Effector CD4-positive, alpha-beta T cell (primary cell): ENCODE data around the gene MAJIN.

Experiments used
- DNase-seq: peaks from one replicate; pipeline ENCODE4 v3.0.0-alpha.2; 2020

Gene MAJIN

DNA sequence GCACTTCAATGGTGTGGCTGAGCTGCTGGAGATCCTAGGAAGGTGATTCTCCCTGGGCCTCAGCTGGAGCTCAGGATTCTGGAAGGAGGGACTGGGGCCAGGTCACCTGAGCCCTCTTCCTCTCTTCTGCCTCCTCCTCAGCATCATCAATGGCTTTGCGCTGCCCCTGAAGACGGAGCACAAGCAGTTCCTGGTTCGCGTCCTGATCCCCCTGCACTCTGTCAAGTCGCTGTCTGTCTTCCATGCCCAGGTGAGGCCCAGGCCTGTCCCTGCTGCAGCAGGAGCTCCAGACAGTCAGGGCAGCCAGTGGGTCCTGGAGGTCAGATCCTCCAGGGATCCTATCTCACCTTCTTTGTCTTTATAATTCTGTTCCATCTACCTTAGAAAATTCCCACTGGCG, 41.6 kb downstream of the MAJIN start:
- no peak for DNase-seq

DNA sequence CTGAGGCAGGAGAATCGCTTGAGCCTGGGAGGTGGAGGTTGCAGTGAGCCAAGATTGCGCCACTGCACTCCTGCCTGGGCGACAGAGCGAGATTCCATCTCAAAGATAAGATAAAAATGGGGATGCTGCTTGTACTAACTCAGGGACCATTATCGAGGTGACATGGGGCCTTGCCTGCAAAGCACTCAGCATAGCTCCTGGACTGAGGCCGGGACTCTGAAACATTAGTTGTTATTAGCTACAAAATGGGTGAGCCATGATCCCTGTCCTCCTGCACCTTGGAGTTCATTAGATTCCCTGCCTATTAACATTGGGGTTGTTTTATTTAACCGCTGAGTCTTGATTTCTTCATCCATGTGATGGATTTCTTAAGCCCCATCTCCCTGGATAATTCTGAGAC, 42.3 kb downstream of the MAJIN start:
- no peak for DNase-seq

DNA sequence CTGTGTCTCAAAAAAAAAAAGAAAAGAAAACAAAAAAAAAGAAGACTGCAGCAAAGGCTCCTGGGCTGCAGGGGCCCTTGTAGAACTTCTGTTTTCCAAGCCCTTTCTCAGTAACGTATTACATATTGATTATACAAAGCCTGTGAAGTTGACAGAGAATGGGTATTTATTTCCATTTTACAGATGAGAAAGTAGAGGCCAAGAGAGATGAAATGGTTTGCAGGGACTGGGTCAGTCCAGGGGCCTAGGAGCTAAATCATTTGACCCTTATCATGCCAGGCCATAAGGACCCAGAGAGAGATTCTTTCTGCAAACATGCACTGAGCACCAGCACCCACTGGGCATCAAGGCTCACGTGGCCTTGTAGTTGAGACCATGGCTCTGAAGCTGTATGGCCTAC, 43.0 kb downstream of the MAJIN start:
- no peak for DNase-seq

DNA sequence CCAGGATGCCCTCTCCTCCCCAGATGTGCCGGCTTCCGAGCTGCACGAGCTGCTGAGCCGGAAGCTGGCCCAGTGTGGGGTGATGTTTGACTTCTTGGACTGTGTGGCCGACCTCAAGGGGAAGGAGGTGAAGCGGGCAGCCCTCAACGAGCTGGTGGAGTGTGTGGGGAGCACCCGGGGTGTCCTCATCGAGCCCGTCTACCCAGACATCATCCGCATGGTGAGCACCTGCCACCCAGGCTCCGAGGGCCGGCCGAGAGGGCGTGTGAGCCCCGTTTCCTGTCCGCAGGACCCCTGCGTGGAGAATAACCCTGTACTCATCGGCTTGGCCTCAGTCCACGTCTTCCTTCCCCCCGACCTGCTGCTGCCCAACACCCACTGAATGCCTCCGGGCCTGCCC, 45.2 kb downstream of the MAJIN start:
- no peak for DNase-seq

DNA sequence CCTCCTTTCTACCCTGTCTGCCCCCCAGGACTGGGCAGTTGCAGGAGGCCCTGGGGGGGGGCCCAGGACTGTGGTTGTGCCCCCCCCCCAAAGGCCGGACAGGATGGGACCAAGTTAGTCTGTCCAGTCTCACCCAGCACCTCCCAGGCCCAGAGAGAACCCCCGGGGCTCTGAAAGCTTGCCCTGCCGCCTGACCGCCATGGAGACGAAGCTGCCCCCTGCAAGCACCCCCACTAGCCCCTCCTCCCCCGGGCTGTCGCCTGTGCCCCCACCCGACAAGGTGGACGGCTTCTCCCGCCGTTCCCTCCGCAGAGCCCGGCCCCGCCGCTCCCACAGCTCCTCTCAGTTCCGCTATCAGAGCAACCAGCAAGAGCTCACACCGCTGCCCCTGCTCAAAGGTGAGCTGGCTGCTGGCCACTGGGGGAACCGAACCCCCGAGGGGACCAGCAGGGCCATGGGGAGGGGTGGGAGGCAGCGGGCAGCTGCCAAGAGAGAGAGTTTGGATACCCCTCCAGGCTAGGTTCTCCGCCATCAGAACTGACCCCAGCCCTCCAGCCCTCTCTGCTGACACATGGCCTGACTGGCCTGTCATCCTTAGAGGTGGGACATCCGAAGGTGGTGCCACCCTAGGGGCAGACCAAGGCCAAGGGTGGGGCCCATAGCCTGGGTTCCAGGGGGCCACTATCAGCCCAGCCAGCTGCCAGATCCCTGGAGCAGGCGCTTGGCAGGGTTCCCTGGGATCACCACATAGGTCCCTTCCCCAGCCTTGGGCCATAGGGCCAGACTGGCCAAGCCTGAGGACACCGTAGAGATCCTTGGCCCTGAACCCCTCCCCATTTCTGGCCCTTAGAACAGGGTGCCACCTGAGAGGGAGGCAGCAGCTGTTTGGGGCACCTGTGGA, 46.1 kb downstream of the MAJIN start:
- no peak for DNase-seq

DNA sequence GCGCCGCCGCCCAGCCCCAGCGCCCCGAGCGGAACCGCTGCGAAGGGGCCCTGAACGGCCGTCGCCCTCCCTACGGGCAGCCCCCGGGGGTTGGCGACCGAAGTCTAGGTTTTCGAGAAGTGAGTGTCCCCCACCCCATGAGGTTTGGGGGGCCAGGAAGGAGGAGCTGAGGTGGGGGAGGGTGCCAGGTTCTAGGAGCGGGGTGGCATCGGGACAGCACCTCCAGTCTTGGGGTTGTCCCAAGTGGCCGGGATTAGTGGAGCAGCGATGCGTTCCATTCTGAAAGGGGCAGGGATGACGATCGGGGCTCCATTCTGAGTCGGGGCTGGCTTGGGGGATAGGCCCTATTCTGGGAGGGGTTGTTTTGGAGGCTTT, 47.0 kb downstream of the MAJIN start:
- no peak for DNase-seq

DNA sequence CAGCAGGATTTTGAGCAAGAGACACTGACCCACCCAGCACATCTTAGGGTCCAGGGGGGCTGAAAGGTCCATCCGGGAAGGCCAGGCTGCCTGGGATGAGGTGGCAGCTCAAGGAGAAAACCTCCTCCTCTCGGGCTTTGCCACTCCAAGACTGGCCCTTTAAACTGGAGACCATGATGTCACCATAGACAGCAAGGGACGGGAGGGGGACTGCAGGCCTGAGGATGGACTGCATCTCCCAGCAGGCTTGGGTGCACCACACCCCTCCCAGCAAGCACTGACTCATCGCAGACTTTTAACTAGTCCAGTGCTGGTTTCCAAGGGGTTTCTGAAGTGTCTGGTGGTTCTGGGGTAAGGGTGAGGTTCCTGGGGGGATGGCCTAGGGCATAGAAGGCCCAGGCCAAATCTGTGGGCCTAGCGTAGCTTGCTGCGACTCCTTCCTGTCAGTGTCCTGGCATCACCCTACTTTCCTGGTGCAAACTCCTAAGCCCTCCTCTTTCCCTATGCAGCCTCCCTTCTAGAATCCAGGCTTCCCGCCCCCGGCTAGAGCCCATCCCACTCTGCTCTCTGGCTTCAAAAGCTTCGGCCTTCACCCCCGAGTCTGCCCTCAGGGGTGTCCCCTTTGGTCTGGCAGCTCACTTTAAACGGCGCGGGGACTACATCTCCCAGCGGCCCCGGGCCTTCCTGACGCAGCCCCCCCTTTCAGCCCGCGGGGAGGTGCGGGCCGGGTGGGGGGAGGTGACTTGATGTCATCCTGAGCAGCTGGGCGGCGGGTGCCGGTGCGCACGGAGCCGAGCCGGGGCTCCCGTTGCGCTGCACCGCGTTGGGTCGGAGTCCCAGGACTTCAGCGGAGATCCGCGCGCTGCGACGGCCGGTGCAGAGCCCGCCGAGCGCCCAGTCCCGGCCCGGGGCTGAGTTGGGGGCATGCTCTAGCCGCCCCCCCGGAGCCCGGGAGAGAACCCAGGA, 47.7 kb downstream of the MAJIN start, which contains the start of gene PPP2R5B:
TSS of gene PPP2R5B (plus strand) at position 746 of the 966 bp plus-strand sequence. CDS start 1,046 bp downstream, outside the sequence.
- DNase-seq, result peak; percentile 92

DNA sequence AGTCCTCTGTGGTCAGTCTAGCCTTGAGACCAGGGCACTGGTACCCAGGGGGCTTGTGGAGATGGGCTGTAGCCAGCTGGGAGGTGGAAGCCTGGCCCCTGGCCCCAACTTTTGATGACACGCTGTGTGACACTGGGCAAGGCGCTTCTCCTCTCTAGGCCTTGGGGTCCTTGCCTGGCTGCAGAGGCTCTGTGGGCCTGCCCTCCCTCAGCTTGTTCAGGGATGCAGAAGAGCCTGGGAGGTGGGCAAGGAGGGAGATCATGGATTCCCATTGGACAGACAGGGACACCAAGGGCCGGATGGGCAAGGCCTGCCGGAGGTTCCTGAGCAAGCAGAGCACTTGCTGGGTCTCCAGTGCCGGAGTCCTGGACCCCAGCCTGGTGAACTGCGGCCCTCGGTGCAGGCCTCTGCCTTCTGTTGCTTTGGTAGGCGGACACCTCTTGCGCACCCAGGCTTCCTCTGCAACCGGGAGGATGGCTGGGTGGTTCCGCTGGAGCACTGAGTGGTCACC, 48.7 kb downstream of the MAJIN start:
- no peak for DNase-seq

DNA sequence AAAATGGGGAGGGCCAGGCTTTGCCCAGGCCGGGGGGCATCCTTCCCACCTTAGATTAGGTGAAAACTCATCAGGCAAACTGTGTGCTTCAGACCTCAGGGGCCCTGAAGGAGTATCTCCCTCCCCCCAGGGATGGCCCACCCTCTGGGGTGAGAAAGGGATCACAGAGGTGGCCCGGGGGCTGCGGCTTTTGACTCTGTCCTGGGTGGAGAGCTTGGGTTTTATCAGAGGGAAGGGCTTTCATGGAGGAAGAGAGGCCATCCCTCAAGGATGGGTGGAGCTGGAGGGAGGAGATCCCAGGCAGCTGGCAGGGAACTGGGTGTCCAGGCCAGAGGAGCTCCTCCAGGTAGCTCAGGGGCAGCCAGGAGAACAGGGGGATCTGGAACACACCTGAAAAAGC, 50.5 kb downstream of the MAJIN start:
- DNase-seq, result no peak

DNA sequence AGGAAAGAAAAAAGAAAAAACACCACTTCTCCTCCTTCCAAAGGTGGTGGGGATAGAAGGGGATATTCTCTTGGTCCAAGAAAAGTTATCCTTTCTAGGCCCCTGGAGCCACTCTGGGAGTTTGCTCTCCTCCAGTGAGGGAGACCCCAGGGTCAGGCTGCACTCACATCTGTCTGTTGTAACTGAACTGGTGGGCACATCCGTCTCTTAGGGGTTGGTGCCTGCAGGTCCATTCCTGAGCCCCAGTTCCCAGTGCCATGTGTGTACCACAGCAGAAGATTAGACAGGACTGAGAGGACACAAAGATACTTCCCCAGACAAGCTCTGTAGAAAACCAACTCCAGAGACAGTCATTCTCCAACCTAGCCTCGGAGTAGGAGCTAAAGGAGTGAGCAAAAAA, 51.8 kb downstream of the MAJIN start:
- DNase-seq, result no peak

DNA sequence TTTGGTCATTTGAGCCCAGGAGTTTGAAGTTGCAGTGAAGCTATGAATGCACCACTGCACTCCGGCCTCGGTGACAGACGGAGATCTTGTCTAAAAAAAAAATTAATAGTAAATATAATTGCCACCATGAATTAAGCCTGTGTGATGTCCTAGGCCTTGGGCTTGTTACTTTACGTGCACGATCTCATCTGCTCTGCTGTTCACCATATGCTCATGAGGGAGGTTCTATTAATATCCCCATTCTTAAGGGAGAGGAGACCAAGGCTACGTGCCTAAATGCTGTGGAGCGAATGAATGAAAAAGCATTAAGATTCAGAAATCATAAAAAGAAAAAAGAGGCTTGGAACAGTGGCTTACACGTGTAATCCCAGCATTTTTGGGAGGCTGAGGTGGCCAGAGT, 52.3 kb downstream of the MAJIN start:
- no peak for DNase-seq

DNA sequence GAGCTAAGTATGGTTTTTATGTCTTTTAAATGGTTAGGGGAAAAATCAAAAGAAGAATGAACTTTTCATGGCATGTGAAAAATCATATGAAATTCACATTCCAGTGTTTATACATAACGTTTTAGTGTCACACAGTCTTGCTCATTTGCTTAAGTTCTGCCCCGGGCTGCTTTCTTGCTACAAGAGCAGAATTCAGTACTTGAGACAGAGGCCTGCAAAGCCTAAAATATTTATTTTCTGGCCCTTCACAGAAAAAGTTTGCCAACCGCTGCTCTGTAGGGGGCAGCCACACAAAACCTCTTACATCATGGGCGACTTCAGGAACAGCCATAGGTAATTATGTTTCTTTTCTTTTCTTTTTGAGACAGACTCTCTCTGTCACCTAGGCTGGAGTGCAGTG, 53.9 kb downstream of the MAJIN start:
- DNase-seq, result no peak

DNA sequence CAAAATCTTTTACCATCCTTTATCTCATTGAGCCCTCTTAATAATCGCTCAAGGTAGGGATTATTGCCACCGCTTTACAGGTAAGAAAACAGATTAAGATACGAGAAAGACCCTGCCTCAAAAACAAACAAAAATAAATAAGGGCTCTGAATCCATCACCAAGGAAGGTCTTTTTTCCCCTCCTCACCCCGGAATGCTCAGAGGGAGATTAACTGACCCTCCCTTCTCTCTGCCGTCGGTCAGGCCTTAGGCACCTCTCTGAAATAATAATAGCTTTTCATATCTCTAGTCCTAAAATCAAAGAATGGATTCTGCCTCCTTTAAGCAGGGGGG, 54.3 kb downstream of the MAJIN start:
- DNase-seq, result no peak

DNA sequence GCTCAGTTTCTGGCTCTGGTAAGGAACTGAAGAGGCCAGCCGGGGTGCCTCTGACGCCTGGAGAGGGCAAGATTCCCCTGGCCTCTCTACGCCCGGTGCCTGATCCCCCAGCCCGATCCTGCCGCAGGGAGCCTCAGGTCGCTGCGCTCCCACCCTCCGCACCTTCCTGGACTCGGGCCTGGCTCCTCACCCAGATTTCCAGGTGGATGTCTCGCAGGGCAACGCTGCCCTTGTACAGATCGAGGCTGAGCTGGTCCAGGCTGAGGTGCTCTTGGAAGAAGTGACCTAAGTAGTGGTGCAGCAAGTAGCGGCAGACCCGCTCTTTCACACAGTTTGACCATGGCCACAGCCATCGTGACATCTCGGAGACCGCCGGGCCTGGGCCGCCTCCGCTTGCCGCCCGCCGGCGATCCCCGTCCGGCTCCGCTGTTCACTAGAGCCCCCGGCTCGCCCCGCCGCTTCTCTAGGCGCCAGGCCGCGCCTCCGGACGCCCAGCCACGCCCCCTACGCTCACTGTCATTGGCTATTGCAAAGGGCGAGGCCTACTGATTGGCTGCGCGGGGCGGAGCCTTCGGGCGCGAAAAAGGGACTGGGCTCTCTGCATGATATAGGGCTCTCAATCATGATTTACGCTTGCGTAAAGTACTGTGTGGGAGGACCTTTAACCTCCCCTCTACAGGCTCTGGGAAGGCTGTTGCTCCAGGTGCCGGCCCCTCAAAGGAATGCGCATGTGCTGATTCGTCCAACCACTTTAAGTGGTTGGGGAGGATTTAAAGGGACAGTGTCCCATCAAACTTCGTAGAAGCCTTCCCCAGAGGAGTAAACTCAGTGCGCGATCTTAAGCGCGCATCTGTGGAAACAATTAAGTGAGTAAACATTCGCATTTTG, 54.9 kb downstream of the MAJIN start, which contains the start of gene ATG2A:
TSS of gene ATG2A (minus strand) at position 435 of the 888 bp plus-strand sequence. CDS start at position 361, 74 bp downstream.
- peak; percentile 98 for DNase-seq

DNA sequence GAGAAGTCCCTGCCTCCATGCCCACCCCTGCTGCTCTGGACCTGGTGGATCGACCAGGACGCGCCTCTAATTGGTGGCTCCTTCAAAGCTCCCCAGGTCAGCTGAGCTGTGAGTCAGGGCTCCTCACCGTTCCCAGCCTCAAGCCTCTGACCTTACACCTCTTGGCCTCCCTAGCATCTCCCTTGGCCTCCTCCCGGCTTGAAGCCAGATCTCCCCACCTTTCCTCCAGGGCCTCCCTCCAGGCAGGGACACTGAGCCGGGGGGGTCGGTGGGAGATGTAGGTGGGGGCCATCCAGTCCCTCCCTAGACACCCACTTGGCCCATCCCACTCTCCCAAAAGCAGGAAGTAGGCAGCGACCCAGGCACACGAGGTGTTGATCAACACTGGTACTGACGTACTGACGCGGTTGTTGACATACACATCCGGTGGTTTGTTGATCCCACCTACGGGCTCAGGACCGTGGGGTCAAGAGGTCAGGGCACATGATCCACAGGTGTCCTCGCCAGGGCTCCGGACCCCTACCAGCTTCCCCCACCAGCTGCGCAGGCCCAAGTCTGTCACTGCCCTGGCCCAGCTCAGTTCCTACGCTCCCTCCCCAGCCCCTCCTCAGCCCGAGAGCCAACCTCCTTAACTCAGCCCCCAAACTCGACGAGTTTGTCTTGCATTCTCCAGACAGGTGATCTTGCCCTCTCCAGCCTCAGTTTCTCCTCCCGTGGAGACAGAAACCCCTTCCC, 55.7 kb downstream of the MAJIN start:
- DNase-seq, result peak; percentile 24

DNA sequence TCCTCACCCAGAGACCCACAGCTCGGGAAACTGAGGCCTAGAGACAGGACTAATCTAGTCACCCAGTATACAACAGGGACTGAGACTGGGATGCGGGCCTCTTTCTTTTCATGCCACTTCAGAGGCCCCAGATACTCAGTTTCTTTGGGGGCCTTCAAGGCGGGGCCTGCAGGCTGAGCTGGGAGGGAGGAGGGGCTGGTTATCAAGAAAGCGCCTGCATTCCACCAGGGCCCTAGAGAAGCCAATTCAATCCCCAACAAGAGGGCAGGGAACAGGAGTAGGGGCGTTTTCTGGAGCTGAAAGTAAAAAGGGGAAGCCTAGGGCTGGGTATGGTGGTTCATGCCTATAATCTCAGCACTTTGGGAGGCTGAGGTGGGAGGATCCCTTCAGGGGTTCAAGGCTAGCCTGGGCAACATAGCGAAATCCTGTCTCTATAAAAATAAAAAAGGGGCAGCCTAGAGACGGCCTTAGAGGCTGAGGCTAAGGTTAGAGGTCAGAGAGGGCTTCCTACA, 56.5 kb downstream of the MAJIN start:
- no peak for DNase-seq

DNA sequence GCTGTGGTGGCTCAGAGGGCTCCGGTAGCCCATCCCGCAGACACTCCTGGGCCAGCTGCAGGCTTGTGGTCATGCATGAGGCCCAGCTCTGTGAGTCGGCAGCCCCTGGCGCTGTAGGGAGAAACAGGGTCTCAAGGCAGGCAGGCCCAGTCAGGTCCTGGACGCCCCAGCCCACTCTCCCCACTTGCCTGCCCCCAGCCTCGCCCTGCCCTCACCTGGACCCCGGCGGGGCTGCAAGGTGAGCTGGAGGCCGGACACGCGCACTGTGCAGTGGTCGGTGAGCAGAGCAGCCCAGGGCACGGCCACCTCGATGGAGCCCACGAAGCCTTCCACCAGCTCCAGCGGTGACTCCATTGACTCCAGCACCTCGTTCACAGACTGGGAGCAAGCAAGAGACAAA, 57.8 kb downstream of the MAJIN start:
- no peak for DNase-seq

DNA sequence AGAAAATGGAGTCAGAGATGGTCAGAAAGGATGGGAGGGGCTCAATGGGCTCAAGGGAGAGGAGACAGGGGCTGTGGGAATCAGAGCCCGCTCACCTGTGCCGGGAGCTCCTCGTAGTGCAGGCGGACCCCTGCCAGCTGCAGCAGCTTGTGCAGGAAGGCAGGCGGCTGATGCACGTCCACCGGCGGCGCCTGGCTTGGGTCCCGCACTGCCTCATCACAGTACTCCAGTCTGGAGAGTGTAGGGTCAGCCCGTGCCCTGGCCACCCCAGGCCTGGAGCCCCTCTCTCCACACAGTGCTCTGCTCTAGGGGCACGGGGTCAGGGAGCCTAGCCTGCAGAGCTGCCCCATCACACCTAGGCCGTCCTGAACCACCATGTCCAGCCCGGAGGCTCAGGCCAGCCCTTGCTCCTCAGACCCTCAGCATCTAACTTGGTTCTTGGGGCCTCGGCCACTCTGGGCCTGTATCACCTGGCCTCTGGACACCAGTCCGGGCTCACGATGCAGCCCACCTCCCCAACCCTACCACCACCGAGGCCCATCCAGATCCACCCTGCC, 58.7 kb downstream of the MAJIN start:
- DNase-seq, result no peak

DNA sequence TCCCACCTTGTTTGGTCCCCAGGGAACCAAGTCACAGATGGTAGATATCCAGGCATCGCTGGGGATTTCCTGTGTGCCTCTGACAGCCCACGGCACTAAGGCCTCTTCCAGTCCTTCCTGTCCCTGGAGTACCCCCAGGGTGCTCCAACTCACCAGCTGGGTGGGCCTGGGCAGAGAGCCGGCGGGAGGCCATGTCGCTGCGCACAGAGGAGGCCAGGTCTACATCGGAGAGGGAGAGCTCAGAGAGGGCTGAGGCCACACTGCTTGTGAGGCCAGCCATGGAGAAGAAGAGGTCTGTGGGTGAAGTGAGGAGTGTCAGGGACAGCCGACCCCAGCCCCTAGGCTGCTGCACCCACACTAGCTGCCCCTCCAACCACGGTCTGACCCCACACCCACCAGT, 60.2 kb downstream of the MAJIN start:
- DNase-seq, result no peak

DNA sequence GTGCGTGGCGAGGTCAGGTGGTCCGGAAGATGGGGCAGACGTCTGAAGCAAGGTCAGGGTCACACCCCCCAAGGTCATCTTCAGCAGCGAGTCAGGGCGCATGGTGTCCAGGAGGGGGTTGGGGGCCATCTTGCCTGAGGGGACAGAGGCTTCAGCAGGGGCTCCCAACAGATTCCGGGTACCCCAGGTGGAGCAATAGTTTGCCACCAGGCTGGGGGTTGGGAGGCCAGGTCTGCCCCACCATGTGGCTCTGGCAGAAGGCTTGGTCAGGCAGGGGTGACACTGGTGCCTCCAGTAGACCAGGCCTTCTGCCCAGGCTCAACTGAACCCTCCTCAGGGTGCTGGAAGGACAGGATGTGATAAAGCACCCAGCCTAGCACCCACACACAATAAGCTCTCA, 60.8 kb downstream of the MAJIN start:
- no peak for DNase-seq

DNA sequence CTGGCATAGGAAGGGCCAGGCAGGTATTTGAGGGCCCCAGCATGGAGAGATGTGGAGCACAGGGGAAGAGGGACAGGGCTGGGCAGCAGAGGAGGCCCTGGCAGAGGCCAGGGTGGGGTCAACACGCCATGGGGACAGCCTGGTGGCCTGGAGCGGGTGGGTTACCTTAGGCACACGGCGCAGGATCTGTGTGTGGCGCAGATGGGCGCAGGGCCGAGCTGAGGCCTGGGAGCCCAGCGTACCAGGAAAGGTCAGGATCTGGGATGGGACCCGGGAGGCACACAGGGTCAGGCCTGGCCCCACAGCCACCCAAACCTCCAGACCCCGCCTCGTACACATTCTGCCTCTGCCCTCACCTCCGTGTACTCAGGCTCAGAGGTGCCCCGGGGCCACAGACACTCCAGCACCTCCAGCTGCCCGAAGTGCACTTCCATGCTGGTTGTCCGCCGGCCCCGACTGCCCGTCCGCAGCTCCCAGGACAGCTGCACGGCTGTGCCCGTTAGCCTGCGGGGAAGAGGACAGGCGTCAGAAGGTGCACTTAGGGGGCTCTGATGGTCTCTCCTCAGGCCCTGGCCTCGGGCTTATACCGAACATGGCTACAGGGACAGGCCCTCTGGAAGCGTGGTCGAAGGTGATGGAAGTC, 61.3 kb downstream of the MAJIN start:
- DNase-seq, result no peak
